ENCODE data around the gene ADGRA3. TPM values are rescaled to one million over a fixed set of nuclear protein-coding genes. Genes with fewer than 3 reads are reported as not detected.
A peak's percentile ranks its signal among the peaks of the same experiment; 100 is the strongest.

ADGRA3 gene
- polyA plus RNA-seq, 4 donors, result 10.8 to 52.3 (median 11.9) TPM

DNA sequence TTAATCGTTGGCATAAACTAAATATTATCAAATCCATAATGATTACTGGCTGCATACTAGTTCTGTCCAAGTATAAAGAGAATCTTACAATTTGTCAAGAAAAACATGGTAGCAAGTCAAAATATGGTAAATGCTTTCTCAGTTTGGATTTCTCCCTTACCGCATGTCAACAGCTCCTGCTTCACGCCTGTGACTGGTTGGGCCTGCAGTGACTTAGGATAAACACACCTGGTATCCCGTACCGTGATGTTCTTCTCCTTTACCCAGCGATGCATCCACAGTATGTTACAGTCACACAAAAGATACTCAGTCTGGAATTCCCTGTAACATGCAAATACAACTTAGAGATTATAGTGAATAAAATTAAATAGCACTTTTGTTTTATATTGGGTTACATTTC lies 71.1 kb downstream of the ADGRA3 start:
- Histone ChIP-seq H3K4me1 (ENCODE audit: control insufficient read depth in 3 of 3, insufficient read depth in 2 of 3, low read depth in 1 of 3, low read length in 2 of 3) (no peaks in the 10 kb centered on the region), H3K27me3 (ENCODE audit: control insufficient read depth in 3 of 3, insufficient read depth in 3 of 3, low read length in 3 of 3) (no peaks in the 10 kb centered on the region), H3K27ac (ENCODE audit: low read depth in 1 of 3, low read length in 2 of 3) (no peak overlapping the region), H3K36me3 (ENCODE audit: control insufficient read depth in 3 of 3, insufficient read depth in 2 of 3, low read depth in 1 of 3, low read length in 3 of 3) (peaks cover 0 to 19% (median 0%) of the 10 kb centered on the region in 3 donors), H3K4me3 (ENCODE audit: low read depth in 1 of 3, low read length in 3 of 3) (no peak overlapping the region), H3K9me3 (ENCODE audit: control insufficient read depth in 2 of 2, insufficient read depth in 1 of 2, low read depth in 1 of 2, low read length in 1 of 2) (no peaks in the 10 kb centered on the region)
- FAIRE-seq, result no peak
- WGBS, 3 donors, result 84 to 94% (median 87%) methylated on average over 6 of the region's 6 CpGs
- no peak for DNase-seq

DNA sequence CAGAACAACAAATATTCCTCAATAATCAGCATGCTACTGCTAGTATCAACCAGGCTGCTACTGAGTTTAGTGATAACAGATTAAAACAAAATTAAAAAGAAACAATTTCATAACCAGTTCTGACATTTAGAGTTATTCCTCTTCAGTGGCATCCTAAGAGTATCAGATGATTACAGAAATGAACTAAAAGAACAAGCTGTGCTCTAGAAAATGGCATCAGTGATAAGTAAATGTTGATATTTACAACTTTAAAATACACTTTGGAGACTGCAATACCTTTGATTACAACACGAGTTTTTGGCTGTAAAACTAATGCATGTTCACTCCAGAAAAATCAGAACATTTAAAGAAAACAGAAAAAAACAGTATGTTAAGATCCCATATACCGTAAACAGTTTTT lies 72.9 kb downstream of the ADGRA3 start:
- H3K9me3 ChIP-seq (ENCODE audit: control insufficient read depth in 2 of 2, insufficient read depth in 1 of 2, low read depth in 1 of 2, low read length in 1 of 2), result no peaks in the 10 kb centered on the region
- peaks cover 0 to 10% (median 0%) of the 10 kb centered on the region in 3 donors for H3K36me3 ChIP-seq (ENCODE audit: control insufficient read depth in 3 of 3, insufficient read depth in 2 of 3, low read depth in 1 of 3, low read length in 3 of 3)
- peak; percentile 78 for FAIRE-seq
- no peaks in the 10 kb centered on the region for H3K27me3 ChIP-seq (ENCODE audit: control insufficient read depth in 3 of 3, insufficient read depth in 3 of 3, low read length in 3 of 3)
- no peak overlapping the region for H3K4me3 ChIP-seq (ENCODE audit: low read depth in 1 of 3, low read length in 3 of 3)
- WGBS, 3 donors, result 69 to 80% (median 71%) methylated on average over 2 of the region's 2 CpGs
- no peaks in the 10 kb centered on the region for H3K4me1 ChIP-seq (ENCODE audit: control insufficient read depth in 3 of 3, insufficient read depth in 2 of 3, low read depth in 1 of 3, low read length in 2 of 3)
- DNase-seq, result no peak
- H3K27ac ChIP-seq (ENCODE audit: low read depth in 1 of 3, low read length in 2 of 3), result no peak overlapping the region

DNA sequence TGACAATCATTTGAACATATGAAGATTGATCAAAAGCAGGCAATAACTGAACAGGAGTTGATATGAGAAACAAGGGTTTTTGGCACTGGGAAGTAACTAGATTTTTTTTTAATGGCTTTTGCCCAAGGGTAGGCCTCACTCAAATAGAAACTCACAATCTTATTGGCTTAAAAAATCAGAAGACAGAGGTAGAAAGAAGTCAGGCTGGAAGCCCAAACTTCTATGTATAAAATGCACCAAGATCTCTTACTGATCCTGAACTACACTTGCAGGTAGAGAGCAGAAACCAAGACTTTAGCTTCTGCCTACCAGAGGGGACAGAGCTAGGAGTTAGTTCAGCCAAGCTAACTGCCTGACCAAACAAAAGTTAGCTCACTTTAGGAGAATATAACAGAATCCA lies 74.9 kb downstream of the ADGRA3 start:
- Histone ChIP-seq H3K27ac (ENCODE audit: low read depth in 1 of 3, low read length in 2 of 3) (no peak overlapping the region), H3K27me3 (ENCODE audit: control insufficient read depth in 3 of 3, insufficient read depth in 3 of 3, low read length in 3 of 3) (no peaks in the 10 kb centered on the region), H3K4me3 (ENCODE audit: low read depth in 1 of 3, low read length in 3 of 3) (no peak overlapping the region), H3K9me3 (ENCODE audit: control insufficient read depth in 2 of 2, insufficient read depth in 1 of 2, low read depth in 1 of 2, low read length in 1 of 2) (no peaks in the 10 kb centered on the region), H3K4me1 (ENCODE audit: control insufficient read depth in 3 of 3, insufficient read depth in 2 of 3, low read depth in 1 of 3, low read length in 2 of 3) (peaks cover 0 to 6% (median 0%) of the 10 kb centered on the region in 3 donors), H3K36me3 (ENCODE audit: control insufficient read depth in 3 of 3, insufficient read depth in 2 of 3, low read depth in 1 of 3, low read length in 3 of 3) (peaks cover 0 to 10% (median 0%) of the 10 kb centered on the region in 3 donors)
- DNase-seq (no peak), FAIRE-seq (no peak)

DNA sequence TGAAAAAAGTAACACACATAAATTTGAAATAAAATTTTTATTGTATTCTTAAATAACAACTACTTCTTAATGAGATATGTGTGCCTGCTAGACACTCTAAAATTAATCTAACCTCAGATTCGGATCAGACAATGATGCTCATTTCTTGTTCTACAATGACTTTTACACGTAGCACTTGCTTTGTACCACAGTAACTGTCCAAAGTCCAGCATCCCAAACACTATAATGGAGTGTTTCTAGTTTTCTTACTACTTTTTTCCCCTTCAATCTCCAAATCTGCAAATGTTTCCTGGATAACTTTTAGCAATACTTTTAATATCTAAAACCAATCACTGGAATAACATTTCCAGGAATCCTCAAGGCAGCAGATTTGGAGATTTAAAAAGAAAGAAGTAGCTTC lies 75.9 kb downstream of the ADGRA3 start:
- peaks cover 0 to 10% (median 0%) of the 10 kb centered on the region in 3 donors for H3K36me3 ChIP-seq (ENCODE audit: control insufficient read depth in 3 of 3, insufficient read depth in 2 of 3, low read depth in 1 of 3, low read length in 3 of 3)
- DNase-seq (no peak), FAIRE-seq (no peak)
- no peaks in the 10 kb centered on the region for H3K9me3 ChIP-seq (ENCODE audit: control insufficient read depth in 2 of 2, insufficient read depth in 1 of 2, low read depth in 1 of 2, low read length in 1 of 2)
- H3K27ac ChIP-seq (ENCODE audit: low read depth in 1 of 3, low read length in 2 of 3), result no peak overlapping the region
- 80 to 90% (median 85%) methylated on average over 2 of the region's 2 CpGs for WGBS, 3 donors
- no peak overlapping the region for H3K4me3 ChIP-seq (ENCODE audit: low read depth in 1 of 3, low read length in 3 of 3)
- peaks cover 0 to 14% (median 0%) of the 10 kb centered on the region in 3 donors for H3K4me1 ChIP-seq (ENCODE audit: control insufficient read depth in 3 of 3, insufficient read depth in 2 of 3, low read depth in 1 of 3, low read length in 2 of 3)
- H3K27me3 ChIP-seq (ENCODE audit: control insufficient read depth in 3 of 3, insufficient read depth in 3 of 3, low read length in 3 of 3), result no peaks in the 10 kb centered on the region

DNA sequence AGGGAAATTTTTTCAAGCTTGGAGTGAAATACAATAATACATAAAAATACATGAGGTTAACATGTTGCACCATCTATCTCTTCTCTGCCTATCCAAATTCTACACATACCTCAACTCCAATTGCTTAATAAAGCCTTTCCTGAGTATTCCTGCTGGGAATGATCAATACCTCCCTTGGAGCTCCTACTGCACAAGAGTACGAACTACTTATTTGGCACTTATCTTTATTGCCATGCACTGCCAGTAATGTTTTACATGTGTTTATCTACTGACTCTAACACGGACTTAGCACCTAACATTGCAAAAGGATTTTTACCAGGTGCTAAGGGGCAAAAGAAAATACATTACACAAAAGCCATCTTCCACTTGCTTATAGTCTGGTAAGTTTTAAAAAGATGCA lies 80.2 kb downstream of the ADGRA3 start:
- peak overlapping the region in 1 of 3 donors; percentile 14 for H3K27ac ChIP-seq (ENCODE audit: low read depth in 1 of 3, low read length in 2 of 3)
- WGBS, 3 donors, result 8 to 62% (median 42%) methylated on average over 2 of the region's 2 CpGs
- FAIRE-seq, result no peak
- no peaks in the 10 kb centered on the region for H3K9me3 ChIP-seq (ENCODE audit: control insufficient read depth in 2 of 2, insufficient read depth in 1 of 2, low read depth in 1 of 2, low read length in 1 of 2)
- H3K4me1 ChIP-seq (ENCODE audit: control insufficient read depth in 3 of 3, insufficient read depth in 2 of 3, low read depth in 1 of 3, low read length in 2 of 3), result peaks cover 0 to 14% (median 0%) of the 10 kb centered on the region in 3 donors
- H3K4me3 ChIP-seq (ENCODE audit: low read depth in 1 of 3, low read length in 3 of 3), result no peak overlapping the region
- H3K36me3 ChIP-seq (ENCODE audit: control insufficient read depth in 3 of 3, insufficient read depth in 2 of 3, low read depth in 1 of 3, low read length in 3 of 3), result peaks cover 0 to 15% (median 0%) of the 10 kb centered on the region in 3 donors
- H3K27me3 ChIP-seq (ENCODE audit: control insufficient read depth in 3 of 3, insufficient read depth in 3 of 3, low read length in 3 of 3), result no peaks in the 10 kb centered on the region
- peak; percentile 73 for DNase-seq

DNA sequence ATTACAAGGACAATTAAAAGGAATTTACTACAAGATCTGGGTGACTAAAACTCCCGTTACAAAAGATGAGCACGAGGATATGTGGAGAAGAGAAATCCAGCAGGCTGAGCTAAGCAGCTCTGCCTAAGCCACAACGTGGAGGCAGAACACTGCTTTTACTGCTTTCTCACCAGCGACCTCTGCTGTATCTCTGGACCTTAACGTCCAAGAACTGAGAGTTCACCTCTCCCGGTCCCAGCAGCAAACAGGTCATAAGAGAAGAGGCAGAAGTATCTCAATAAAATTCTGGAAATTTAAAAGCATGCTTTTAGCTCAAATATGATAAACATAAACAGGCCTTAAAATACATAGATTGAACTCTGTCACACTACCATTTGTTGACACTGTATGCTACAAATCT lies 81.0 kb downstream of the ADGRA3 start:
- 31 to 40% (median 36%) methylated on average over 6 of the region's 6 CpGs for WGBS, 3 donors
- FAIRE-seq, result no peak
- Histone ChIP-seq H3K27me3 (ENCODE audit: control insufficient read depth in 3 of 3, insufficient read depth in 3 of 3, low read length in 3 of 3) (no peaks in the 10 kb centered on the region), H3K36me3 (ENCODE audit: control insufficient read depth in 3 of 3, insufficient read depth in 2 of 3, low read depth in 1 of 3, low read length in 3 of 3) (peaks cover 0 to 17% (median 0%) of the 10 kb centered on the region in 3 donors), H3K4me3 (ENCODE audit: low read depth in 1 of 3, low read length in 3 of 3) (no peak overlapping the region), H3K27ac (ENCODE audit: low read depth in 1 of 3, low read length in 2 of 3) (no peak overlapping the region), H3K4me1 (ENCODE audit: control insufficient read depth in 3 of 3, insufficient read depth in 2 of 3, low read depth in 1 of 3, low read length in 2 of 3) (peaks cover 0 to 14% (median 0%) of the 10 kb centered on the region in 3 donors), H3K9me3 (ENCODE audit: control insufficient read depth in 2 of 2, insufficient read depth in 1 of 2, low read depth in 1 of 2, low read length in 1 of 2) (no peaks in the 10 kb centered on the region)
- DNase-seq, result peak; percentile 65 to 67

DNA sequence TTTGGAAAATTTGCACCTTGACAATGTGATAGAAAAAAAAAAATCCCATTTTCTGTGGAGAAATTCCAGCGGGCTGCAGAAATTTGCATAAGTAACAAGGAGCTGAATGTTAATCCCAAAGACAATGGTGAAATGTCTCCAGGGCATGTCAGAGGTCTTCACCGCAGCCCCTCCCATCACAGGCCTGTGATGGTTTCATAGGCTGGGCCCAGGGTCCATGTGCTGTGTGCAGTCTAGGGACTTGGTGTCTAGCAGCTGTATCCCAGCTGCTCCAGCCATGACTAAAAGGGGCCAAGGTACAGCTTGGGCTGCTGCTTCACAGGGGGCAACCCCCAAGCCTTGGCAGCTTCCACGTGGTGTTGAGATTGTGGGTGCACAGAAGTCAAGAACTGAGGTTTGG lies 85.2 kb downstream of the ADGRA3 start:
- Histone ChIP-seq H3K4me1 (ENCODE audit: control insufficient read depth in 3 of 3, insufficient read depth in 2 of 3, low read depth in 1 of 3, low read length in 2 of 3) (peaks cover 0 to 7% (median 0%) of the 10 kb centered on the region in 3 donors), H3K36me3 (ENCODE audit: control insufficient read depth in 3 of 3, insufficient read depth in 2 of 3, low read depth in 1 of 3, low read length in 3 of 3) (peaks cover 0 to 18% (median 3%) of the 10 kb centered on the region in 3 donors), H3K27ac (ENCODE audit: low read depth in 1 of 3, low read length in 2 of 3) (no peak overlapping the region), H3K27me3 (ENCODE audit: control insufficient read depth in 3 of 3, insufficient read depth in 3 of 3, low read length in 3 of 3) (no peaks in the 10 kb centered on the region), H3K4me3 (ENCODE audit: low read depth in 1 of 3, low read length in 3 of 3) (no peak overlapping the region), H3K9me3 (ENCODE audit: control insufficient read depth in 2 of 2, insufficient read depth in 1 of 2, low read depth in 1 of 2, low read length in 1 of 2) (no peaks in the 10 kb centered on the region)
- DNase-seq, result no peak
- 62 to 84% (median 72%) methylated on average over 3 of the region's 3 CpGs for WGBS, 3 donors
- FAIRE-seq, result no peak

DNA sequence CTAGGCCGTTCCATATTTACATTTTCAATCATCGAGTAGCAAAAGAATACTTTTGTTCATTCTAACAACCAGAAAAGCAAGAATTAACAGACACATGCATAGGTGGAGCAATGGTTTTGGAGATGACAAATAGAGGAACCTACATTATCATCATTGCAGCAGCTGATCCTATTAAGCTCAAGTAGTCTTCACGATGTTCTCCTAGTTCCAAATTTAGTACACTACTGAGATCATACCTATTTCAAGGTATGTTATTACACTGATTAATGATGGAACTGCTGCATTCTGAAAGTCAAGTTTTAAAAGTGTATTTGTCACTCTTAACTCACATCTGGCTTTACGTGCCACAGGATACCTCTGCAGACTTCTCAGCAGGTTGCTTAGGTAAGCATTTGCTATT lies 87.4 kb downstream of the ADGRA3 start:
- WGBS, 3 donors, result 93 to 96% (median 95%) methylated on average over 4 of the region's 4 CpGs
- DNase-seq (no peak), FAIRE-seq (no peak)
- no peaks in the 10 kb centered on the region for H3K27me3 ChIP-seq (ENCODE audit: control insufficient read depth in 3 of 3, insufficient read depth in 3 of 3, low read length in 3 of 3)
- H3K36me3 ChIP-seq (ENCODE audit: control insufficient read depth in 3 of 3, insufficient read depth in 2 of 3, low read depth in 1 of 3, low read length in 3 of 3), result peaks cover 0 to 19% (median 6%) of the 10 kb centered on the region in 3 donors
- H3K4me1 ChIP-seq (ENCODE audit: control insufficient read depth in 3 of 3, insufficient read depth in 2 of 3, low read depth in 1 of 3, low read length in 2 of 3), result no peaks in the 10 kb centered on the region
- no peaks in the 10 kb centered on the region for H3K9me3 ChIP-seq (ENCODE audit: control insufficient read depth in 2 of 2, insufficient read depth in 1 of 2, low read depth in 1 of 2, low read length in 1 of 2)
- H3K4me3 ChIP-seq (ENCODE audit: low read depth in 1 of 3, low read length in 3 of 3), result no peak overlapping the region
- no peak overlapping the region for H3K27ac ChIP-seq (ENCODE audit: low read depth in 1 of 3, low read length in 2 of 3)

DNA sequence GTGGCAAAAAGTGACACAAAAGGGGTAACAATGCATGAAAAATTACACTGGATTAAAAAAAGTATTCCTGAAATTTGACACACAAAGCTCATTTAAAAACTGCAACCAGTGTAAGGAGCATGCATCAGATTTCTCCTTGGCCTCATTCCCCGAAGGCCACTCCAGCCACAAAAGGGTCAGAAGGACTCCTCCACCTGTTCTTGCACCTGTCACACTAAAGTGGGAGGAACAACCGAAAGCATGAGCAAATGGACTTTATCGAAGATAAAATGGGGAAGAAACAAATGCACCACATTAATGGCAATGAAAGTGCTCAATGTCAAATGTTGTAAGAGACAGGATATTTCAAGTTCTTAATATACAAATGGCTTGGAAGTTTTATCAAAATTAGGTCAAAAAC lies 88.2 kb downstream of the ADGRA3 start:
- H3K4me1 ChIP-seq (ENCODE audit: control insufficient read depth in 3 of 3, insufficient read depth in 2 of 3, low read depth in 1 of 3, low read length in 2 of 3), result no peaks in the 10 kb centered on the region
- no peak overlapping the region for H3K27ac ChIP-seq (ENCODE audit: low read depth in 1 of 3, low read length in 2 of 3)
- FAIRE-seq (no peak), DNase-seq (no peak)
- WGBS, 3 donors, result 17 to 62% (median 51%) methylated on average over 3 of the region's 3 CpGs
- H3K9me3 ChIP-seq (ENCODE audit: control insufficient read depth in 2 of 2, insufficient read depth in 1 of 2, low read depth in 1 of 2, low read length in 1 of 2), result no peaks in the 10 kb centered on the region
- H3K4me3 ChIP-seq (ENCODE audit: low read depth in 1 of 3, low read length in 3 of 3), result no peak overlapping the region
- no peaks in the 10 kb centered on the region for H3K27me3 ChIP-seq (ENCODE audit: control insufficient read depth in 3 of 3, insufficient read depth in 3 of 3, low read length in 3 of 3)
- peaks cover 0 to 20% (median 6%) of the 10 kb centered on the region in 3 donors for H3K36me3 ChIP-seq (ENCODE audit: control insufficient read depth in 3 of 3, insufficient read depth in 2 of 3, low read depth in 1 of 3, low read length in 3 of 3)

Data from small intestine (tissue), 7 donors.